Amniotic stem cell (primary cell): ENCODE measurements around the gene LCNL1.

Experiments
- DNase-seq: peaks from one replicate; lab custom pipeline; 2025; lab: John Stamatoyannopoulos, UW

LCNL1 gene

DNA sequence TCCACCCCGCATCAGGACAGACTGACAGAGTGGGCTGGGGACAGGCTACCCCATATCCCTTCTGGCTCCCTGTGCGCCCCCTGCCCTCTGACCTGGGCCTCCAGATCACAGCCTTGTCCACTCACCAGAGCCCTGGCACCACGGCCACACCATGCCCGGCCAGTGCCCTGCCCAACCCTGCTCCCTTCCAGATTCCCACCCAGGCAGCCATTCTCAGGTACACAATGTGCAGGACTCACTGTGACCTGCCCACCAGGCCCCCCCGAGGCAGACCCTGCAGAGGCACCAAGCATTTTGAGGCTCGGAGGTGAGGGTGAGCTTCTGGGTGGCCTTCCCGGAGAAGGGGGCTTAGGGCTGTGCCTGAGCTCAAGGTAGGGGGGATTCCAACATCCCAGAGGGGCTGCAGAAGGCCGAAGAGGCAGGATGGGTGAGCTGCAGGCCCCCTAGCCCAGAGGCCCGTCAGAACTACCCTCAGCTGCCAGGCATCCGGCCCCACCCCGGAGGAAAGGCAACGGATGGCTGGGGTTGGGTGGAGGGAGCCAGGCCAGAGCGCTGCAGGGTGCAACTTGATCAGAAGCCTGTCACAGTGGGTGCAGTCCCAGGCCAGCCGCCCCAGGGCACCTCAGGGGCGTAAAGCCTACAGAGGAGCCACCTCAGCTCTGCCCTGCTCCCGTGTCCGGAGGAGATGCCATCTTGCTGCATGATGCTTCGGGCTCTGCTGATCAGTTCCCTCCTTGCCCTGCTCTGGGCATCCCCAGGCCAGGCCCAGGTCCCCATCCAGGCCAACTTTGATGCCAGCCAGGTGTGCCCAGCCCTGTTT, at the start of gene LCNL1:
Gene LCNL1, plus strand, starts transcription at position 762 of the 820 bp plus-strand sequence. CDS start 594 bp downstream, outside the sequence.
- no peak for DNase-seq

DNA sequence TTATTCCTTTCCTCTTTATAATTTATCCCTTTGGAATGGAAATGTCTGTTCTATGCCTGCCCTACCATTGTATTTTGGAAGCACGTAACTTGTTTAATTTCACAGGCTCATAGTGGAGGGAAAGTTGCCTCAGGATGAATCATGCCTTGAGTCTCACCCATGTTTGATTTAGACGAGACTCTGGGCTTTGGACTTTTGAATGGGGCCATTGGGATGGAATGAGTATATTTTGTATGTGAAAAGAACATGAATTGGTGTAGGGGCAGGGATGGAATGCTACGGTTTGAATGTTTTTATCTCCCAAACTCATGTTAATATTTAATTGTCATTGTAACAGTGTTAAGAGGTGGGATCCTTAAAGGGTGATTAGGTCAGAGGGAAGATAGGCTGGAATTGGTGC, 48.5 kb upstream of the LCNL1 start:
- no peak for DNase-seq

DNA sequence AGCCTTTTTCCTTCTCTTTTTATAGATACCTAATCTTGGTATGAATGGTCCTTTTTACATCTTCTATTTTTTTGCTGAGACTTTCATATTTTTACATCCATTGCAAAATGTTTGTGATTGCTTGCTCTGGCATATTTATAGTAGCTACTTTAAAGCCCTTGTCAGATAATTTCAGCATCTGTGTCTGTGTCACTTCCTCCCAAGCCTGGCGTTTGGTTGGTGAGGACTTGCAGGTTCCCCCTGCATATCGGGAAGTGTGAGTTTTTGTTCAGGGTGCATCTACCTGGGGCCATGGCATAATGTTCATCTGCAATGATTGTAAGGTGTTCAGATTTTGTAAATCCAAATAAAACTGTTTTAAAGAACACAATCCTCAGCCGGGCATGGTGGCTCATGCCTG, 47.1 kb upstream of the LCNL1 start:
- DNase-seq, result no peak

DNA sequence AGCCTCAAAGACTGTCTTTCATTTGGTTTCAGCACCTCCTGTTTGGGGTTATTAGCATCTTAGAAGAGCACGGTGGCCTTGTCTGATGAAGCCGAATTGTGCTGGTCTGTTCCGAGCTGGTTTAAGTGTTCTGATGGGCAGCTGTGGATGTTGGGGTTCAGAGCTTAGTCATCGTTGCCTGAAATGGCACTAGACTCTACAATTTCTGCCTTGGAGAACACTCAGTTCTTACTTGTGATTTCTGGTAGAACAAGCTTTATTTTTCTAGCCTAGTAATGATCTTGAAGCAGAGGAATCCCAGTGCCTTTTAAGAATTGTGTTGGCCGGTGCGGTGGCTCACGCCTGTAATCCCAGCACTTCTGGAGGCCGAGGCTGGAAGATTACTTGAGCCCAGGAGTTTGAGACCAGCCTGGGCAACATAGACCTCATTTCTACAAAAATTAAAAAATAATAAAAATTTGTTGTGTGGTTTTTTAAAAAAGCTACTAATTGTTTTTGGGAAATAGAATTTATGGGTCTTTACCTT, 46.1 kb upstream of the LCNL1 start:
- no peak for DNase-seq

DNA sequence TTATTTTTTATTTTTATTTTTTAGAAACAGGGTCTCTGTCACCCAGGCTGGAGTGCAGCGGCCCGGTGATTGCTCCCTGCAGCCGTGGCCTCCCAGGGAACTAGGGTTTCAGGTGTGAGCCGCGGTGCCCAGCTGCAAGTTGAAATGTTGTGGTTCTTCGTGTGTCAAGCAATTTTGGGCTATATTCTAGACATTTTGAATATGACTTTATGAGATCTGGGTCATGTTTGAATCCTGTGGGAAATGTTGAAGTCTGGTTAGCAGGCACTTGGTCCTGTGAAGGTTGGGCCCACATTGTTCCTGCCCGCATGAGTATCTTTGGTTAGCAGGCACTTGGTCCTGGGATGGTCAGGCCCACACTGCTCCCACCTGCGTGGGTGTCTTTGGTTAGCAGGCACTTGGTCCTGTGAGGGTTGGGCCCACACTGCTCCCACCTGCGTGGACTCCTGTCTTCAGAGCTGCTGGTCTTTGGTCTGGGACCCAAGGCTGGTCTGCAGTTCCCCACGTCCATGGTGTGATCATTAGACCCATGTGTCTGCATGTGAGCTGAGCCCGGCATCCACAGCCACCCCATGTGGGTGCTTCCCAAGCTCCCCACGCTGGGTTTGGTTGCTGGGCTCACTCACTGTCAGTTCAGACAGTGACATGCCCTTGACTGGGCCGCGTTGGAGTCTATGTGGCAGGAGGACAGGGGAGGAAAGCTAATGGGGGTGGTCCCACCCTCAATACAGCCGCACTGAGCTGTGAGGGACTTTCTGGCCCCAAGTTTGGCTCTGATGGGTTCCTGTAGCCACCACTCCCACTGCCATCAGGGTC, 45.4 kb upstream of the LCNL1 start:
- DNase-seq, result no peak

DNA sequence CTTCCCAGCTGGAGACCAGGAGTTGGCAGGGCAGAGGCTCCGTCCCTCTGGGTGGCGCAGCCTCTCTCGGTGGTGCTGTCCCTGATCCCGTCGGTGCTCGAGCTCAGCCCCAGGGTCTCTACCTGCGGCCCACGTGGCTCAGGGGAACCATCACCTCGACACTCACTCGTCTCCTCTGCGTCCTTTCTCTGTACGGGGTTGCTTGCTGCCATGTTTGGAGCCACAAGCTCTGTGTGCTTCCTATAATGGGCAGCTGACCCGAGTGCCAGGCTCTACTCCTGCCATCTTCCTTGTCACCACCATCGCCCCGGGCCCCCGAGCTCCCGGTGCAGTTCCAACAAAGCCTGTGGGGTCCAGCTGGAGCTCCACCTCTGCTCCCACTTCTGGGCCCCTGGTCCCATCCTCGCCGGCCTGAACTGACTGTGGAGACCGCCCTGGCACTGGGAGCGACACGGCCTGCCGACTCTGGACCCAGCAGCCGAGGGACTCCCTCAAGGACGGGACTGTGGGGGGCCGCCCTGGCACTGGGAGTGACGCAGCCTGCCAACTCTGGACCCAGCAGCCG, 43.3 kb upstream of the LCNL1 start:
- no peak for DNase-seq

DNA sequence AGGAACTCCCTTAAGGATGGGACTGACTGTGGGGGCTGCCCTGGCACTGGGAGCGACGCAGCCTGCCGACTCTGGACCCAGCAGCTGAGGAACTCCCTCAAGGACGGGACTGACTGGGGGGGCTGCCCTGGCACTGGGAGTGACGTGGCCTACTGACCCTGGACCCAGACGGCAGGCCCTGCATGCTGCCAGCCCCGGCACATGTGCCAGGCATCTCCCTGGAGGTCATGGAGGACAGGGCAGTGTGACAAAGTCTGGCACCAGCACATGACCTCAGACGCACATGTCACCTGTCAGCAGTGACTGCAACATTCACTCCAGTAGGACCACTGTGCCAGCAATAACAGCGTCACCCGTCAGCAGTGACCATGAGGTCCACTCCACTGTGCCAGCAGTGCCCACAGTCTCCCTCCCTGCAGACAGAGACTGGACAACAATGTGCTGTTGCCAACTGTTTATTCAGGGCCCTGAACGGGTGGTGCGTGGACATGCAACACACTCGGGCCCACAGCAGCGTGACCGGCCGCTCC, 42.7 kb upstream of the LCNL1 start:
- no peak for DNase-seq

DNA sequence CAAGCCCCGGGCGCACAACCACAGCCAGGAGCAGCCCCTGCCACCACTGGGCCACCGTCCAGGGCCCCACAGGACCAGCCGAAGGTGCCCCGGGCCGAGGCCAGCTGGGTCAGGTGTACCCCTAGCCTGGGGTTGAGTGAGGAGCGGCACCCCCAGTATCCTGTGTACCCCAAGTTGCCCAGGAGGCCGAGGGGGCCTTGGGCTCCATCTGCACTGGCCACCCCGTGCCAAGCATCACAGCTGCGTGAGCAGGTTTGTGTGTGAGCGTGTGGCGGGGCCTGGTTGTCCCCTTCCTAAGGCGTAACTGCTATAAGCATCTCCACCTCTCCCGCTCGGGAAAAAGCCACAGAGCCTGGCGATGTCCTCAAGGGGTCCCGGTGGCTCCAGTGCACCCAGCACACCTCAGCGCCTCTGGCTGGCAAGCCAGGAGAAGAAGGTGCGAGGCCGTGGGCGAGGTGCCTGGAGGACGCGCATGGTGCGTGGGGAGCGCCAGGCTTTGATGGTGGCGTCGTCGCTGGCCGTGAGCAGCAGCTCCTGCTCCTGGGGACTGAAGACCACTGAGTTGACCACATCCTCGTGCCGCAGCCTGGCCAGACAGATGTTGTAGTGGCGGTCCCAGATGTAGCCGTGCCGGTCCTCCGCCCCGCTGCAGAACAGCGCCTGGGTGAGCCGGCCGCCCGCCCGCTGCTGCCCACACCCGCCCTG, 42.1 kb upstream of the LCNL1 start:
- DNase-seq, result no peak

DNA sequence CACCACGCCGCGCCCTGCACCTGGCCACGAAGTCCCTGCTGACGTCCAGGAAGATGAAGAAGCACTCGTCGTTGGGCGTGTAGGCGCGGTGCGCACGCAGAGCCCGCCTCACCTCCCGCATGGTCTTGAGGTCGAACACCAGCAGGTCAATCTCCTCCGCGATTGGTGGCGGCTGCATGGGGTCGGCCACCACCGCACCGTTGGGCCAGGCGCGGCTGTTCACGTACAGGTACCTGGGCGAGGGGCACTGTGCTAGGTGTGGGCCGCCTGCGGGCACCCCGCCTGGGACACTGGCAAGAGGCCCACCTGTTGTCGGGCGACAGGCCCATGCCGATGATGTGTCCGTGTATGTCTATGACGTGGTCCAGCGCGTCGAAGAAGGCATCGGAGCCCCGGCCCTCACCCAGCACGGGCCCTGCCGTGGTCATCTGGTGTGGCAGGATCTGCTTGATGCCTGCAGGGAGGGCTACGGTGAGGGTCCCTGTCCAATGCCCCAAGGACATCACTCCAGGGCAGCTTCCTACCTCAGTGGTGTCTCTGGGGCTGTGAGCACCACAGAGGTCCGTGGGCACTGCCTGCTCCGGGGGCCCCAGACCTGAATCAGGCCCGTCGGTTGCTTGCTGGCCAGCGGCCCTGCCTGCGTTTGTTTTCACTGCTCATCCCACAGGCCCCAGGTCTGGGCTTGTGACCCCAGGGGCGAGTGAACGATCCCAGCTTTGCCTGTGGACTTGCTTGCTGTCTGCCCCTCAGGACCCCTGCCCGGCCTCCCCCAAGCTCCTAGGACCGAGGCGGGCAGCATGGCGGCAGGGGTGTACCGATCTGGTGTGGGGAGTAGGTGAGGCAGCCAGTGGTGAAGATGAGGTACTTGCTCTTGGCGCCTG, 41.3 kb upstream of the LCNL1 start:
- no peak for DNase-seq

DNA sequence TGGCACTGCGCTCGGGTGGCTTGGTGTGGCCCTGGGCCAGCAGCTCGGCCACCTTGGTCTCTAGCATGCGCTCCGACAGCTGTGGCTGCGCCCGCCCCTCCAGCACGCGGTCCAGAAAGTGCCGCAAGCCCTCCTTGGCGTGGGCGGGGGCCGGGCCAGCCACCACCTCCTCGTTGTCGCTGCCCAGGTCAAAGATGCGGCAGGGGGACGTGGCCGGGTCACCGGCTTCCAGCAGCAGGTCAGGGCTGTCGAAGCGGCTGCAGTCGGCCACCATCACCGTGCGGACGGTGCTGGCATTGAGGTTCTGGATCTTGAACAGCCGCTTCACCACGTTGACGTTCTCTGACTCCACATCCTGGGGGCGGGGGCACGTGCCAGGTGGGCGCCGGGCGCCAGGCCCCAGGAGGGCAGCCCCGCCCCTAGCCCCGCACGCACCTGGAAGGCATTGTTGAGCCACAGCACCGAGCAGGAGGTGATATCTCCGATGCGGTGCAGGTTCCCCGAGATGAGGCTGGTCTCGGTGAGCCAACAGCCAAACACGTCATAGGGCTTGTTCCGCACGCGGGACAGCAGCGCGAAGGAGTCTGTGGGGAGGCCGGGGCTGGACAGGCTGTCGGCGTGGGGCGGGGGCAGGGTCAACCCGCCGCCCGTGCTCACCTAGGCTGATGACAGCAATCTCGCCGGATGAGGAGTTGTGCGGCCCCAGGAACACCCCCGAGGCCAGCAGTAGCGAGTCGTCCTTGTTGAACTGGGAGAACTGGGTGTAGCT, 40.5 kb upstream of the LCNL1 start:
- no peak for DNase-seq

DNA sequence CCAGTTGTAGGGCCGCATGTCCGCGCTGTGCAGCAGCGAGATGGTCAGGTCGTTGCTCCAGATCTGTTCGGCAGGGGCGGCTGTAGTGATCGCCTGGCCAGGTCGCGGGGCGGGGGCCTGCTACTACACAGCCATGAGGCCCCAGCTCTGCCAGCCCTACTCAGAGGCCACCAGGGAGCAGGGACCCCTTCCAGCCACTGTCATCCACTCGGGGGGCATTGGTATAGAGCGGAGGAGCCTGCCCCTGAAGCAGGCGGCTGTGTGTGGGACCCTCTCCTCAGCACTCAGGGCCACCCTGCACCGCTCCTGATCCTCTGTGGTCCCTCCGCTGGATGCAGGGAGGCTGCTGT, 39.9 kb upstream of the LCNL1 start:
- no peak for DNase-seq

DNA sequence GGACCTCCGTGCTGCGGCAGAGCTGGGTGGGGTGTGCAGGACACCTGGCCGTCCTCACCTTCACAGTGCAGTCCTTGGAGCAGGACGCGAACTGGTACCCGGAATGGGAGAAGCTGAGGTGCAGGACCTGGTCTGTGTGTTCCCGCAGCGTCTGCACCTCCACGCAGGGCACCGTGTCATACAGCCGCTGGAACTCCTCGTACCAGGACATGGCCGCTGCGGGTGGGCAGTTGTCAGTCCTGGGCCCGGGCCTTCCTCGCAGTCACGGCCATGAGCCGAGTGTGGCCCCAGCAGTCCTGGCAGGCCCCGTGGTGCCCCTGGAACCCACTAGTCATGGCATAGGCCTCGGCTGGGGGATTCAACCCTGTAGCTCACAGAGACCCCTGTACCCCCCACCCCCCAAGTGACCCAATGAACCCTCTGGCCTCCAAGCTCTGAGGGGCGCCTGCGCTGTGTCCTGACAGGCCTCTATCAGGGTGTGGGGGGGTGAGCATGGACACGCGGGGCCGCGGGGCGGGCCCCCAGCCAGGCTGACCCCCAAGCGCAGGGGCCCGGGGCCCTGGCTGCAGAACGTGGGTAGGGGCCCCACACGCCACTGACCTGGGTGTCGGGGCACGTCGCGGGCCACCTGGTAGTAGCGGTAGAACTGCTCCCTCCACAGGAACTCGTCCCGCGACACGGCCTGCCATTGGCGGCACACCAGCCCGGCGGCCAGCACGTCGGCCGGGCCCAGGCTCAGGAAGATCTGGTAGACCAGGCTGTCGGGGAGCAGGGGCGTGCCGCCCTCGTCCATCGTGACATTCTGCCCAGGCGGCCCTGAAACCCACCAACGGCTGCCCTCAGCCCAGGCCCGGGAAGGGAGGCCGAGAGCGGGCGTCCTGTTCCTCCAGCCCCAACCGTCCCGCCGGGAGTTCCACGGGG, 39.2 kb upstream of the LCNL1 start:
- DNase-seq, result no peak

DNA sequence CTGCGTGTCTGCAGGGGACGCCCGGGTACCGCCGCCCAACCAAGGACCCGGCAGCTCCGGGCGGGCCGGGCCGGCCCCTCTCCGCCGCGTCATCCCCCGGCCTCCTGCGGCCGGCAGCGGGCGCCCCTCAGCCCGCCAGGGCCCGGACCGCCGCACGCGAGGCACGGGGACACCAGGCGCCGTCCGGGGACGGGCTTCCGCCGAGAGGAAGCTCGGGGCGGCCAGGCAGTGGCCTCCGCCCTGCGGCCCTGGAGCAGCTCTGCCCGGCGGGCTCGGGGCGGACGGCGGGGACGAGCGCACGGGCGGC, 38.6 kb upstream of the LCNL1 start:
- peak; percentile 39 for DNase-seq

DNA sequence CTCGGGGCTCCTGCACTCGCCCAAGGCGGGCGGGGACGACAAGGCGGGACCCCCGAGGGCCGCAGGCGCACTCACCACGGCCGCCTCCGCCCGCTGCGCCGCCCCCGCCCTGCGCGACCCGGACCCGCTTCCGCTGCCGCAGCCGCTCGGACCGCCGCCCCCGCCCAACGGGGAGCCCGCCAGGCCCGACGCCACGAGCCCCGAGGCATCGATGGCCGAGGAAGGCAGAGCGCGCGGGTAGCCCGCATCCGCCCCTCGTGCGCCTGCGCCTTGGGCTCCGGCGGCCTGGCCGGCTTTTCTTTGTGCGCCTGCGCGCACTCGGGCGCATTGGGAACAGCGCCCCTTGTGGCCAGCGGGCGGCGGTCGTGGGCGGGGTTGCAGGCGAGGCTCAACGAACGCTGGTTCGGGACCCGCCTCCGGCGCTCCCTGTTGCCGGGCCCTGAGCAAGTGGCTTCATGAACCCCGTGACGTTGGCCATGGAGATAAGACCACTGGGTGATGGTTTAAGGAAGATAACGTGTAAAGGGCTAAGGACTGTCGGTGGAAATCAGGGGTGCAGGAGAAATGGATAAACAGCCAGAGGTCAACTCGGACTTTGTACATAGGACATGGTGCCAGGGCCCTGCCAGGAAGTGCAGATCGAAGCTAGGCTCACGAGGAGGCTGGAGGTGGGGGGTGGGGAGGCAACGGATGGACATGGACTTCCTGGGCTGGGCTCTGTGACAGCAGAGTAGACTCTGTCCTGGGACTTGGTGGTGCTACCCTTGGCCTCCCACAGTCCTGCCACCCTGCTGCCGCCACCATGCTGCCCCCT, 38.1 kb upstream of the LCNL1 start, which contains the start of the genes C8G and FBXW5:
Gene C8G, plus strand, starts transcription at position 725 of the 814 bp plus-strand sequence. Its CDS starts 78 bp downstream, at position 803.
Gene FBXW5, minus strand, starts transcription at position 220 of the 814 bp plus-strand sequence. CDS start 655 bp downstream, outside the sequence.
- peak; percentile 77 for DNase-seq

DNA sequence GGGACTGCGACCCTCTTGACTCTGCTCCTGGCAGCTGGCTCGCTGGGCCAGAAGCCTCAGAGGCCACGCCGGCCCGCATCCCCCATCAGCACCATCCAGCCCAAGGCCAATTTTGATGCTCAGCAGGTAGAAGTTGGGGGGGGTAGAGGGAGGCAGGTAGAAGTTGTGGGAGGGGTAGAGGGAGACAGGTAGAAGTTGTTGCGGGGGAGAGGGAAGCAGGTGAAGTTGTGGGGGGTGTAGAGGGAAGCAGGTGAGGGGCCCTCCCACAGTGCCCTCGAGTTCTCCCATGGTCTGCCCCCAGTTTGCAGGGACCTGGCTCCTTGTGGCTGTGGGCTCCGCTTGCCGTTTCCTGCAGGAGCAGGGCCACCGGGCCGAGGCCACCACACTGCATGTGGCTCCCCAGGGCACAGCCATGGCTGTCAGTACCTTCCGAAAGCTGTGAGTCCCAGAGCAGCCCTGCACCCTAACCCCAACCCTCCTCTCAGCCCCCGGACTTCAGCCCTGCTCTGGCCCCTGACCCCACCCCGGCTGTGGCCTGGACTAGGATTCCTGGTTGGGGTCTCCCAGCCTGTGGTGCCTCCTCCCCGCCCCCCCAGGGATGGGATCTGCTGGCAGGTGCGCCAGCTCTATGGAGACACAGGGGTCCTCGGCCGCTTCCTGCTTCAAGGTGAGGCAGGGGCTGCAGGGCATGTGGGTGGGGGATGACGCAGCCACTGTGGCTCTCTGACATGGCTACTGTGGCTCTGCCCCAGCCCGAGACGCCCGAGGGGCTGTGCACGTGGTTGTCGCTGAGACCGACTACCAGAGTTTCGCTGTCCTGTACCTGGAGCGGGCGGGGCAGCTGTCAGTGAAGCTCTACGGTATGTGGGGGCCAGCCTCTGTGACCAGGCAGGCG, 37.2 kb upstream of the LCNL1 start:
- DNase-seq, result no peak

DNA sequence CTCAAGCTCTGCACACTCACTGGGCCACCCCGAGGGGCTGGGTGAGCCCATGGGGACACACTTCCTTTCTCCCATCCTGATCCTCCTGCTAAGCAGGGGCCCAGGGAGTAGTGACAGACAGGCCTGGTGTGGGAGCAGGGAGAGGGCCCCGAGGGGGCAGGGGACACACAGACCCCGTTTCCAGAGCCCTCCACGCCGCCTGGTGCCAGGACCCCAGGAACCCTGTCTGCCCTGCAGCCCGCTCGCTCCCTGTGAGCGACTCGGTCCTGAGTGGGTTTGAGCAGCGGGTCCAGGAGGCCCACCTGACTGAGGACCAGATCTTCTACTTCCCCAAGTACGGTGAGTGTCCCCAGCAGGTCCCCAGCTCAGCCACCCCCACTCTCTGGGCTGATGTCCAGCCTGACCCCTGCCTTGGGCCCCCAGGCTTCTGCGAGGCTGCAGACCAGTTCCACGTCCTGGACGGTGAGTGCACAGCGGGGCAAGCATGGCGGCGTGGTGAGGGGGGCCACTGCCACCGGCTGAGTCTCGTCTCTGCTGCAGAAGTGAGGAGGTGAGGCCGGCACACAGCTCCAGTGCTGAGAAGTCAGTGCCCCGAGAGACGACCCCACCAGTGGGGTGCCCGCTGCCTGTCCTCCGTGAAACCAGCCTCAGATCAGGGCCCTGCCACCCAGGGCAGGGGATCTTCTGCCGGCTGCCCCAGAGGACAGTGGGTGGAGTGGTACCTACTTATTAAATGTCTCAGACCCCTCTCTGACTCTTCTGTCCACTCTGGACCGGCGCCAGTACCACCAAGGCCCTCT, 36.4 kb upstream of the LCNL1 start:
- no peak for DNase-seq
